Hindlimb muscle (tissue), 1 donor: ENCODE data around the gene PRDM1. TPM values are rescaled to one million over a fixed set of nuclear protein-coding genes. Genes with fewer than 3 reads are reported as not detected.

ENCODE experiments used
- DNase-seq: peaks from one replicate; pipeline ENCODE4 v3.0.0-alpha.2; 2013
- polyA plus RNA-seq: library from polyadenylated mRNA; unstranded; fragments of 120-200 nt; gene quantifications from one replicate; pipeline ENCODE4 v1.2.1, GENCODE V29; 2013; ENCODE audit not compliant: insufficient read length

Gene PRDM1
- polyA plus RNA-seq, 1 donor: 5.2 TPM

GRCh38 chr6:106118835-106119431, 32.8 kb downstream of the PRDM1 start:
- DNase-seq: no peak

GRCh38 chr6:106119546-106119945, 33.4 kb downstream of the PRDM1 start:
- no peak for DNase-seq

- no peak for DNase-seq
These were observed 33.9 kb downstream of the PRDM1 start for GRCh38 chr6:106120006-106120405.

GRCh38 chr6:106120406-106120805, 34.3 kb downstream of the PRDM1 start:
- no peak for DNase-seq

- DNase-seq: no peak
These were observed 36.3 kb downstream of the PRDM1 start for GRCh38 chr6:106122306-106122918.

- DNase-seq: no peak
These were observed 37.0 kb downstream of the PRDM1 start for GRCh38 chr6:106122938-106123656.

GRCh38 chr6:106124015-106124414, 37.9 kb downstream of the PRDM1 start:
- DNase-seq: no peak

- DNase-seq: no peak
These were observed 38.6 kb downstream of the PRDM1 start for GRCh38 chr6:106124437-106125430.

- no peak for DNase-seq
These were observed 39.8 kb downstream of the PRDM1 start for GRCh38 chr6:106125925-106126435.

- DNase-seq: no peak
These were observed 40.3 kb downstream of the PRDM1 start for GRCh38 chr6:106126482-106126881.

GRCh38 chr6:106128981-106129781, 43.0 kb downstream of the PRDM1 start:
- no peak for DNase-seq

- DNase-seq: no peak
These were observed 46.1 kb downstream of the PRDM1 start for GRCh38 chr6:106132153-106132698.

GRCh38 chr6:106133040-106133439, 46.9 kb downstream of the PRDM1 start:
- no peak for DNase-seq

- DNase-seq: no peak
These were observed 48.1 kb downstream of the PRDM1 start for GRCh38 chr6:106134087-106134770.

- DNase-seq: no peak
These were observed 48.9 kb downstream of the PRDM1 start for GRCh38 chr6:106134906-106135634.

- no peak for DNase-seq
These were observed 49.9 kb downstream of the PRDM1 start for GRCh38 chr6:106135911-106136571.

- no peak for DNase-seq
These were observed 50.7 kb downstream of the PRDM1 start for GRCh38 chr6:106136845-106137244.

- no peak for DNase-seq
These were observed 52.0 kb downstream of the PRDM1 start for GRCh38 chr6:106138151-106138550.
